NB4 (cell line): ENCODE measurements around the gene OR1F1.

Experiments used
- DNase-seq: peaks from one replicate; pipeline ENCODE4 v3.0.0; 2010; ENCODE audit warnings: low read depth
- H3K4me3 ChIP-seq: one replicate; pipeline ENCODE4 v1.5.1; 2011; ENCODE audit warnings: mild to moderate bottlenecking, low read depth, low read length, moderate library complexity
- MYC ChIP-seq: IDR thresholded peaks from 2 replicates; pipeline ENCODE4 v1.6.1; 2011; ENCODE audit warnings: low read depth, low read length
- POLR2A ChIP-seq: IDR thresholded peaks from 2 replicates; pipeline ENCODE4 v1.6.1; 2011; ENCODE audit warnings: mild to moderate bottlenecking; ENCODE audit not compliant: insufficient read length; ENCODE audit errors: extremely low read depth
- TF ChIP-seq, protein P1 (sequence below): IDR thresholded peaks from 2 replicates; pipeline ENCODE4 v1.6.1; 2011; ENCODE audit warnings: low read depth, low read length
- TF ChIP-seq, protein P2 (sequence below): IDR thresholded peaks from one replicate; pipeline ENCODE4 v1.5.1; 2012; ENCODE audit warnings: low read depth, low read length

OR1F1 gene

GRCh38 chr16:3155972-3156371, 32.0 kb upstream of the OR1F1 start:
- no peak for DNase-seq
- TF ChIP-seq, protein P1, sequence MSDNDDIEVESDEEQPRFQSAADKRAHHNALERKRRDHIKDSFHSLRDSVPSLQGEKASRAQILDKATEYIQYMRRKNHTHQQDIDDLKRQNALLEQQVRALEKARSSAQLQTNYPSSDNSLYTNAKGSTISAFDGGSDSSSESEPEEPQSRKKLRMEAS, result no peak
- TF ChIP-seq POLR2A (no peak), MYC (no peak)
- TF ChIP-seq, protein P2, sequence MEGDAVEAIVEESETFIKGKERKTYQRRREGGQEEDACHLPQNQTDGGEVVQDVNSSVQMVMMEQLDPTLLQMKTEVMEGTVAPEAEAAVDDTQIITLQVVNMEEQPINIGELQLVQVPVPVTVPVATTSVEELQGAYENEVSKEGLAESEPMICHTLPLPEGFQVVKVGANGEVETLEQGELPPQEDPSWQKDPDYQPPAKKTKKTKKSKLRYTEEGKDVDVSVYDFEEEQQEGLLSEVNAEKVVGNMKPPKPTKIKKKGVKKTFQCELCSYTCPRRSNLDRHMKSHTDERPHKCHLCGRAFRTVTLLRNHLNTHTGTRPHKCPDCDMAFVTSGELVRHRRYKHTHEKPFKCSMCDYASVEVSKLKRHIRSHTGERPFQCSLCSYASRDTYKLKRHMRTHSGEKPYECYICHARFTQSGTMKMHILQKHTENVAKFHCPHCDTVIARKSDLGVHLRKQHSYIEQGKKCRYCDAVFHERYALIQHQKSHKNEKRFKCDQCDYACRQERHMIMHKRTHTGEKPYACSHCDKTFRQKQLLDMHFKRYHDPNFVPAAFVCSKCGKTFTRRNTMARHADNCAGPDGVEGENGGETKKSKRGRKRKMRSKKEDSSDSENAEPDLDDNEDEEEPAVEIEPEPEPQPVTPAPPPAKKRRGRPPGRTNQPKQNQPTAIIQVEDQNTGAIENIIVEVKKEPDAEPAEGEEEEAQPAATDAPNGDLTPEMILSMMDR, result no peak

DNA sequence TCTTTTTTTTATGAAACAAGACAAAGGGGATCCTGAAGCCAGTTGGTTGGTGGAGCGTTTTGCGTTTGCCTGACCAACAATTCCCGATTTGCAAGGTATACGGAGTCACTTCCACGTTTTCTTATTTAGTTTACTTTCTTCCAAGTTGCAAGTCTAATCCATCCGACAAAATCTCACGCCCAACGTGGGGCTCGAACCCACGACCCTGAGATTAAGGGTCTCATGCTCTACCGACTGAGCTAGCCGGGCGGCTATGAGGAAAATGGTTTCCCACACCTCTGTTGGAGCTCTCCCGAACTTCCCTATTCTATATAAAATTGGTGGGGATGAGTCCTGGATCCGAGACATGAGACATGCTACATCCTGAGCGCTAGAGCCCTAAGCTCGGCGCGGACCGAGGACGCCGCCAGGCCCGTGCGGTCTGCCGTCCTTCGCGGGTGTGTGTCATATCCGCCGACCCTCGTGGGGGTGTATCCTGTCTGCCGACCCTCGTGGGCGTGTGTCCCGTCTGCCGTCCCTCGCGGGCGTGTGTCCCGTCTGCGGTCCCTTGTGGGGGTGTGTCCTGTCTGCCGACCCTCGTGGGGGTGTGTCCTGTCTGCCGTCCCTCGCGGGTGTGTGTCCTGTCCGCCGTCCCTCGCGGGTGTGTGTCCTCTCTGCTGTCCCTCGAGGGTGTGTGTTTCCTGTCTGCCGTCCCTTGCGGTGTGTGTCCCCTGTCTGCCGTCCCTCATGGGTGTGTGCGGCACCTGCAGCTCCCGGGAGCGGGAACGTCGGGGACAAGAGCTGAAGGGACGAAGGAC, 30.6 kb upstream of the OR1F1 start:
- DNase-seq, result peak; percentile 91
- peak overlapping the region; percentile 63 for H3K4me3 ChIP-seq
- TF ChIP-seq MYC, result peak; percentile 23; the same call in 1 of the 2 replicates
- TF ChIP-seq, protein P1, result peak; percentile 18
- TF ChIP-seq, protein P2, result no peak
- TF ChIP-seq POLR2A, result no peak

More at GRCh38 chr16:3155972-3156371, 32.0 kb upstream of the OR1F1 start:
- no peak overlapping the region for H3K4me3 ChIP-seq

- TF ChIP-seq, protein P2, result no peak
- no peak for TF ChIP-seq POLR2A
- TF ChIP-seq MYC, result no peak
- TF ChIP-seq, protein P1, result no peak
- DNase-seq, result peak; percentile 53
- peak overlapping the region; percentile 63 for H3K4me3 ChIP-seq
Observed at GRCh38 chr16:3158026-3158509, 29.9 kb upstream of the OR1F1 start.

- TF ChIP-seq MYC, result peak; percentile 17
- TF ChIP-seq, protein P2, result no peak
- TF ChIP-seq, protein P1, result peak; percentile 19; the same call in 1 of the 2 replicates
- TF ChIP-seq POLR2A, result no peak
- H3K4me3 ChIP-seq, result peak overlapping the region; percentile 63
- DNase-seq, result peak; percentile 88
Observed at GRCh38 chr16:3158510-3159314, 29.3 kb upstream of the OR1F1 start.

DNA sequence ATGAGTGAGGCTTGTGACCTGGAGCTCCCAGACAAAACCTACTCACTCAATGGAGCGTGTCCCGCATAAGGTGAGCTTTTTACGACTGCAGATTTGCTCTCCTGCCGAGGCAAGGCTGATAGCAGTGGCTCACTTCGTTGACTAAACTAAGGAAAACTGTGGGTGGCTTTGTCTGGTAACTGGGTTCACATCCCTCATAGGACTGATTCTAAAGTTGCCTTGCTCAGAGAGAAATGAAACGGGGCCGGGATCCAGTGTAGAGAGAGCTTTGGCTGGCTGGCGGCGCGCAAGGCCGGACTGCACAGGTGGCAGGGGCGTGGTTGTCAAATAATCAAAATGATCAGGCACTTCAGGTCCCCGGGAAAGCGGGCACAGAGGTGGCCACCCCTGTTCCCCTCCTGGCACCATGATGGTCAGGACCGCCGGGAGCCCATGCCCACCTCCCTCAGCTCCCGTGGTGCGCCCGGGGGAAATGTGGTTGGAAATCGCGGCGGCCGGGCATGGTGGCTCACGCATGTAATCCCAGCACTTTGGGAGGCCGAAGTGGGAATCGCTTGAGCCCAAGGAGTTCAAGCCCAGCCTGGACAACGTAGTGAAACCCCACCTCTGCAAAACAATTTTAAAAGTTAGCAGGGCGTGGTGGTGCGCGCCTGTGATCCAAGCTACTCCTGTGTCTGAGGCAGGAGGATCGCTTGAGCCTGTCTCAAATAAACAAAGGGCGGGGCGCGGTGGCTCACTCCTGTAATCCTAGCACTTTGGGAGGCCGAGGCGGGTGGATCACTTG, 26.6 kb upstream of the OR1F1 start:
- TF ChIP-seq POLR2A (no peak), MYC (no peak)
- TF ChIP-seq, protein P1, result no peak
- TF ChIP-seq, protein P2, result no peak
- no peak for DNase-seq
- no peak overlapping the region for H3K4me3 ChIP-seq
